Body of pancreas (tissue), 4 donors: ENCODE measurements around the gene PKD1L1. TPM values are rescaled to one million over a fixed set of nuclear protein-coding genes. Genes with fewer than 3 reads are reported as not detected.

Source experiments
- ATAC-seq: fragments of 150-250 bp; one replicate; pipeline ENCODE4 v1.9.1; 2016
- DNase-seq, 4 donors: peaks; one replicate each; pipeline ENCODE4 v3.0.0-alpha.2; 2019
- H3K27ac ChIP-seq, 4 donors: fragments of 200-600 bp; sonication (generic); 1 replicate in 3 of 4; 2 replicates in 1 of 4; pipeline versions ENCODE4 v1.5.1 to v1.6.1; 2016 to 2019; ENCODE audit warnings: mild to moderate bottlenecking in 1 of 4, mixed read lengths in 1 of 4, moderate library complexity in 1 of 4
- H3K27me3 ChIP-seq, 2 donors: fragments of 200-600 bp; sonication (generic); one replicate each; pipeline ENCODE4 v1.6.0; 2016; ENCODE audit warnings: mild to moderate bottlenecking in 1 of 2
- H3K36me3 ChIP-seq, 2 donors: fragments of 200-600 bp; sonication (generic); replicated peaks in 1 of 2; 2 replicates each; pipeline ENCODE4 v1.5.1; 2016; ENCODE audit warnings: low read depth in 2 of 2; ENCODE audit not compliant: insufficient read depth in 1 of 2
- H3K4me1 ChIP-seq: fragments of 200-600 bp; sonication (generic); one replicate; pipeline ENCODE4 v1.6.0; 2016
- H3K4me3 ChIP-seq, 2 donors: fragments of 200-600 bp; sonication (generic); 1 replicate in 1 of 2; 2 replicates in 1 of 2; pipeline ENCODE4 v1.5.1; 2016 to 2019
- H3K9me3 ChIP-seq, 3 donors: fragments of 200-600 bp; sonication (generic); 1 replicate in 2 of 3; 2 replicates in 1 of 3; pipeline ENCODE4 v1.5.1; 2016
- POLR2A ChIP-seq, 3 donors: fragments of 450-650 bp; IDR thresholded peaks; one replicate each; pipeline ENCODE4 v1.6.1; 2016; ENCODE audit warnings: antibody characterized with exemption in 3 of 3, mild to moderate bottlenecking in 2 of 3
- WGBS, 2 donors: methylation state at CpG; one replicate each; pipeline ENCODE4 v1.1.5; 2017; 5-methylcytosine and 5-hydroxymethylcytosine counted together
- intact Hi-C: fragments of 100-400 bp; cut with DNase I; formaldehyde crosslinking; loops from one replicate; pipeline ENCODE4 v1.15.1; 2023
- total RNA-seq, 2 donors: library from RNA; depleted of rRNA; stranded (reverse); fragments of >200 nt; gene quantifications; one replicate each; pipeline ENCODE4 v1.1.0, GENCODE V29; 2016
- TF ChIP-seq, protein P1 (sequence below), 7 experiments: fragments of 450-650 bp in 4 of 7; fragments of 200-600 bp in 3 of 7; sonication (generic) in 3 of 7; IDR thresholded peaks; one replicate each; pipeline ENCODE4 v1.5.1; 2016 to 2019; ENCODE audit warnings: antibody characterized with exemption in 7 of 7

The PKD1L1 gene
- total RNA-seq, 2 donors from 2014 or later, result 0.26 to 4.0 TPM

DNA sequence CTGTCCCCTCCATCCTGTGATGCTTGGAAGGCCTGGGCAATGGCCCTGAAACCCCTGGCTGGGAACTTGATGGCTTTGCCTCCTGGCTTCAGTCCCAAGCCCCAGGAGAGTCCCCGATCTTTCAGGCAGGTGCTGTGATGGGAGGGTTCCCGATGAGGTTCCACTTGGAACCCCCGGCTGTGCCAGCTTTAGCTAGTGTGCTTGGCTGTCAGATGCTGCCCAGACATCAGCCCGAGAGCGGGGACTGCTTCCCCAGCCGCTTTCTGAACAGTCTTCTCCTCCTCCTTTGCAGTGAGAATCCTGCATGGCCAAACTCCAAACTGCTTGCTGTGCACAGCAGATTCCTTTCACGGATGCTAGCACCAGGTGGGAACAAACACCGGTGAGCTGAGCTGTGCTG, 58.1 kb downstream of the PKD1L1 start:
- 77 to 89% methylated on average over 3 to 8 of the region's 8 CpGs for WGBS, 2 donors
- TF ChIP-seq POLR2A (IDR thresholded peaks at IDR 0.05), result no peak
- TF ChIP-seq, protein P1, sequence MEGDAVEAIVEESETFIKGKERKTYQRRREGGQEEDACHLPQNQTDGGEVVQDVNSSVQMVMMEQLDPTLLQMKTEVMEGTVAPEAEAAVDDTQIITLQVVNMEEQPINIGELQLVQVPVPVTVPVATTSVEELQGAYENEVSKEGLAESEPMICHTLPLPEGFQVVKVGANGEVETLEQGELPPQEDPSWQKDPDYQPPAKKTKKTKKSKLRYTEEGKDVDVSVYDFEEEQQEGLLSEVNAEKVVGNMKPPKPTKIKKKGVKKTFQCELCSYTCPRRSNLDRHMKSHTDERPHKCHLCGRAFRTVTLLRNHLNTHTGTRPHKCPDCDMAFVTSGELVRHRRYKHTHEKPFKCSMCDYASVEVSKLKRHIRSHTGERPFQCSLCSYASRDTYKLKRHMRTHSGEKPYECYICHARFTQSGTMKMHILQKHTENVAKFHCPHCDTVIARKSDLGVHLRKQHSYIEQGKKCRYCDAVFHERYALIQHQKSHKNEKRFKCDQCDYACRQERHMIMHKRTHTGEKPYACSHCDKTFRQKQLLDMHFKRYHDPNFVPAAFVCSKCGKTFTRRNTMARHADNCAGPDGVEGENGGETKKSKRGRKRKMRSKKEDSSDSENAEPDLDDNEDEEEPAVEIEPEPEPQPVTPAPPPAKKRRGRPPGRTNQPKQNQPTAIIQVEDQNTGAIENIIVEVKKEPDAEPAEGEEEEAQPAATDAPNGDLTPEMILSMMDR (IDR thresholded peaks at IDR 0.05), result no peak
- Histone ChIP-seq H3K27ac (no peak overlapping the region), H3K9me3 (no peaks in the 10 kb centered on the region), H3K4me3 (no peak overlapping the region), H3K36me3 (no peaks in the 10 kb centered on the region), H3K27me3 (no peaks in the 10 kb centered on the region), H3K4me1 (no peaks in the 10 kb centered on the region)
- ATAC-seq, result no peak
- intact Hi-C loops, result no loop called here
- DNase-seq, result no peak

DNA sequence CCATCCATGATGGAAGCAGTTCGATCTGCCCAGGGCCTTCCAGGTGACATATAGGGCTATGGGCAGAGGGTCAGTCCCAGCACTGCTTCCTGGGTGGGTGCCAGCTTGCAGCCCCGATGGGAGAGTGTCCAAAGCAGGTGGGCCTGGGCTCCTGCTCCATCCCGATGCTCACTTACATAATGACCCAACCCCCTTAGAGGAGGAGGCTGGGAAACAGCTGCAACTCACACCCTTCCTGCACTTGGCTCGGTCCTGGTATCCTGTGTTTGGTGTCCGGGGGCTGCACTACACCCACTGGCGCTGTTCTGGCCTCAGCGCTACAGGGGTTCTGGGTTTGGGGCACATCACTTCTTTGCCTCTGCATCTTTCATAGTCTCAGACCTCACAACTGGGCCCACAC, 58.5 kb downstream of the PKD1L1 start:
- Histone ChIP-seq H3K4me3 (no peak overlapping the region), H3K27ac (no peak overlapping the region), H3K27me3 (no peaks in the 10 kb centered on the region), H3K9me3 (no peaks in the 10 kb centered on the region), H3K36me3 (no peaks in the 10 kb centered on the region), H3K4me1 (no peaks in the 10 kb centered on the region)
- TF ChIP-seq, protein P1 (IDR thresholded peaks at IDR 0.05), result no peak
- no peak for TF ChIP-seq POLR2A (IDR thresholded peaks at IDR 0.05)
- 91% methylated on average over 7 of the region's 7 CpGs for WGBS, 2 donors
- ATAC-seq (no peak), DNase-seq (no peak)
- intact Hi-C loops, result no loop called here

DNA sequence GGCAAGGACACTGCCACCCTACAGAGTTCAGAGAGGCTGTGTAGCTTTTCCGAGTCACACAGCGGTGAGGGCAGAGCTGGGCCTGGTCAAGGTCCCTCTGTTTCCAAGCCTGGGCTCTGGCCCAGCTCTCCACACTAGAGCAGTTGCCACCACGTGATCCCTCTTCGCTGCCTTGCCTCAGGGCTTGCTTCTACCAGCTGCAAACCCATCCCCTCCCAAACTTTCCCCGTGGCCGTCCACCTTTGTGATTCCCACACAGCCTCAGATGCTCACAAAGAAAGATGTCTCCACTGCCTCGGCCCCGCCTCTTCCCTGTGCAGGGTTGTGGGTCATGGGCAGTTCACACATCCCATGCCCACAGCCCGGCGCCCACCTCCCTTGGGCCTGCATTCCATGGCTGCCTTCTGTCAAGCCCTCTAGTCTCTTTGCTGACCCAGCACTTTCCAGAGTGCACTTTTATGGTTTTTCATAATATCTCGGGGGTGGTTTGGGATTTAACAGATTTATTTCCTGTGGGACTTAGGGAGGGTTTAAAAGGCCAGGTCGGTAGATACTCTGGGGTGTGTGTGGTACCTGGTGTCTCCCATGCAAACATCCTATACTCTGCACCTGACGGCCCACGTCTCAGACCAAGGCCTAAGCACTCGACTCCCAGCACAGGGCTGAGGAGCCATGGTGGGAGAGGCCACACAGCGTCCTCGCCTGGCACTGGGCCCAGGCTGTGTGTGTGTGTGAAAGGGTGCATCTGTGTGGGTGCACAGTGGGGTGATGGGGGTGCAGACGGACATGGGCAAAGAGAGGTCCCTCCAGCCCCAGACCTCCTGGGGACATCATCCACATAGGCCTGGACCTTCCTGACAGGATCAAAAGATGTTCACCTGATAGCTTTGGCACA, 59.6 kb downstream of the PKD1L1 start:
- no peak for ATAC-seq
- Histone ChIP-seq H3K27ac (no peak overlapping the region), H3K4me3 (no peak overlapping the region), H3K36me3 (no peaks in the 10 kb centered on the region), H3K9me3 (no peaks in the 10 kb centered on the region), H3K27me3 (no peaks in the 10 kb centered on the region), H3K4me1 (no peaks in the 10 kb centered on the region)
- TF ChIP-seq, protein P1 (IDR thresholded peaks at IDR 0.05), result no peak
- TF ChIP-seq POLR2A (IDR thresholded peaks at IDR 0.05), result no peak
- intact Hi-C loops, result no loop called here
- WGBS, 2 donors, result 78 to 81% methylated on average over 18 of the region's 18 CpGs
- DNase-seq, result no peak

DNA sequence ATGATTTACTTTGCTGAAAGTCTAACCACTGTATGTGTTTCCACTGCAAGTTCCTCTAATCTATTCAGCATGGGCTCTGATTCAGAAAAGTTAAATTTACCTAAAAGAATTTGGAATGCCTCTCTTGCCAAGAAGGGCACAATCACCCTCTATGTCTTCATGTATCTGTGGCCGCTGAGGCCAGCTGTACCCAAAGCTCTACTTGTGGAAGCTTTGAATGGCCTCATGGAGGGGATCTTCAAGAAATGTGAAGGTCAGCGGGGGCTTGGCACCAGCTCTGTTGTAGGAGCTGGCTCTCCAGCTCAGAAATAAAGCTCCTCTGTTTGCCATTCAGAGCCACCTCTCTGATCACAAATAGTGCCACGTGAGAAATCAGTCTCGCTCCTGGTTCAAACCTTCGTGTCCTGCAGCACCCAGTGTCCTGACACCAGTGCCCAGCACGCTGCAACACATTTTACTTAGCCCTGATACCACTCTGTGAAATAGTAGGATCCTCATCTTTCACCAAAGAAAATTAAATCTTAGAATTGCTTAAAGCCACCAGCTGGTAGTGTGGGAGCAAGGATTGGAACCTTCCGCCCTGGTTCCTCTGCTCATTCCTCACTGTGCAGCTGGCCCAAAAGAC, 61.1 kb downstream of the PKD1L1 start:
- Histone ChIP-seq H3K27ac (no peak overlapping the region), H3K4me1 (no peaks in the 10 kb centered on the region), H3K36me3 (no peaks in the 10 kb centered on the region), H3K9me3 (no peaks in the 10 kb centered on the region), H3K27me3 (no peaks in the 10 kb centered on the region), H3K4me3 (no peak overlapping the region)
- DNase-seq, result no peak
- TF ChIP-seq, protein P1 (IDR thresholded peaks at IDR 0.05), result no peak
- TF ChIP-seq POLR2A (IDR thresholded peaks at IDR 0.05), result no peak
- intact Hi-C loops, result no loop called here
- ATAC-seq, result no peak
- 59 to 70% methylated on average over 7 of the region's 7 CpGs for WGBS, 2 donors
